GM11168 (cell line): Measurements from ENCODE around the gene DNAJC11.
"Not testable (repeated sequence)": the region's sequence is repeated elsewhere in the genome, so short reads cannot be mapped to it uniquely, and the experiment has no call there.

ENCODE experiments used
- in situ Hi-C: fragments of 300-500 bp; cut with MboI; formaldehyde crosslinking; loops from one replicate; pipeline ENCODE4 v1.12.0; 2022; ENCODE audit warnings: low sequenced_read_pairs; ENCODE audit not compliant: unreplicated experiment

The DNAJC11 gene

GRCh38 chr1:6703016-6703415 lies 1.4 kb upstream of the DNAJC11 start:
- in situ Hi-C loops, result loop anchor here (25.0 kb wide), 1 partner anchor 509 kb away; no protein-coding TSS in a partner anchor

- in situ Hi-C loops, result loop anchor here (25.0 kb wide), 1 partner anchor 511 kb away; no protein-coding TSS in a partner anchor
These were observed 671 bp downstream of the DNAJC11 start for GRCh38 chr1:6700853-6701436.

GRCh38 chr1:6699915-6700314 lies 1.7 kb downstream of the DNAJC11 start:
- in situ Hi-C loops, result loop anchor here (25.0 kb wide), 1 partner anchor 512 kb away; no protein-coding TSS in a partner anchor

- in situ Hi-C loops, result no loop called here
These were observed 5.7 kb downstream of the DNAJC11 start for GRCh38 chr1:6695868-6696267.

- in situ Hi-C loops, result no loop called here
These were observed 7.4 kb downstream of the DNAJC11 start for GRCh38 chr1:6694121-6694713.

- in situ Hi-C loops, result no loop called here
These were observed 8.7 kb downstream of the DNAJC11 start for GRCh38 chr1:6692956-6693355.

GRCh38 chr1:6691507-6691906 lies 10.1 kb downstream of the DNAJC11 start:
- in situ Hi-C loops, result no loop called here

- in situ Hi-C loops, result no loop called here
These were observed 11.4 kb downstream of the DNAJC11 start for GRCh38 chr1:6690186-6690585.

GRCh38 chr1:6688757-6689156 lies 12.9 kb downstream of the DNAJC11 start:
- in situ Hi-C loops, result no loop called here

- in situ Hi-C loops, result no loop called here
These were observed 13.6 kb downstream of the DNAJC11 start for GRCh38 chr1:6688001-6688400.

GRCh38 chr1:6686294-6686693 lies 15.3 kb downstream of the DNAJC11 start:
- in situ Hi-C loops, result no loop called here

- in situ Hi-C loops, result no loop called here
These were observed 16.2 kb downstream of the DNAJC11 start for GRCh38 chr1:6685381-6685780.

GRCh38 chr1:6683434-6683833 lies 18.2 kb downstream of the DNAJC11 start:
- in situ Hi-C loops, result no loop called here

GRCh38 chr1:6675941-6676340 lies 25.7 kb downstream of the DNAJC11 start:
- in situ Hi-C loops, result no loop called here

- in situ Hi-C loops, result no loop called here
These were observed 26.8 kb downstream of the DNAJC11 start for GRCh38 chr1:6674771-6675170.

- in situ Hi-C loops, result no loop called here
These were observed 27.7 kb downstream of the DNAJC11 start for GRCh38 chr1:6673816-6674398.

- in situ Hi-C loops, result no loop called here
These were observed 29.1 kb downstream of the DNAJC11 start for GRCh38 chr1:6672558-6672957.

- in situ Hi-C loops, result no loop called here
These were observed 33.1 kb downstream of the DNAJC11 start for GRCh38 chr1:6668503-6668902.

- in situ Hi-C loops, result no loop called here
These were observed 34.5 kb downstream of the DNAJC11 start for GRCh38 chr1:6667139-6667538.

- in situ Hi-C loops, result no loop called here
These were observed 34.9 kb downstream of the DNAJC11 start for GRCh38 chr1:6666696-6667095.

GRCh38 chr1:6662468-6662867 lies 39.1 kb downstream of the DNAJC11 start:
- in situ Hi-C loops, result not testable (repeated sequence)
